H1 (cell line): ENCODE results near the gene DVL2. TPM values are rescaled to one million over a fixed set of nuclear protein-coding genes. Genes with fewer than 3 reads are reported as not detected.

Source experiments
- CBX5 ChIP-seq: fragments of 300-800, 300-1000 bp; sonication (generic); IDR thresholded peaks from 2 replicates; pipeline ENCODE4 v1.7.1; 2016; ENCODE audit warnings: antibody characterized with exemption, low read length, low read depth
- CBX8 ChIP-seq: fragments of 300-800, 300-1000 bp; sonication (generic); IDR thresholded peaks from 2 replicates; pipeline ENCODE4 v1.7.1; 2016; ENCODE audit warnings: low read depth, low read length, borderline replicate concordance
- CTBP2 ChIP-seq: IDR thresholded peaks from 2 replicates; pipeline ENCODE4 v1.7.0; 2011; ENCODE audit warnings: borderline replicate concordance, mild to moderate bottlenecking, moderate library complexity, mixed read lengths, low read length; ENCODE audit not compliant: insufficient read depth, insufficient read length
- GTF2F1 ChIP-seq: IDR thresholded peaks from 2 replicates; pipeline ENCODE4 v1.6.1; 2012; ENCODE audit warnings: low read depth, low read length, improper control_type of control experiment, borderline replicate concordance
- HDAC2 ChIP-seq, 2 experiments: fragments of 300-600 bp in 1 of 2; sonication (generic) in 1 of 2; IDR thresholded peaks; 2 replicates each; pipeline ENCODE4 v1.6.1; 2011 to 2012; ENCODE audit warnings: low read depth in 2 of 2, low read length in 2 of 2, mild to moderate bottlenecking in 2 of 2, moderate library complexity in 2 of 2, borderline replicate concordance in 1 of 2, inconsistent platforms in 1 of 2
- JUN ChIP-seq: IDR thresholded peaks from 2 replicates; pipeline ENCODE4 v1.6.1; 2011; ENCODE audit warnings: low read depth, mild to moderate bottlenecking, improper control_type of control experiment, low read length
- KDM1A ChIP-seq: fragments of 200-600, 300-600 bp; sonication (generic); IDR thresholded peaks from 2 replicates; pipeline ENCODE4 v1.7.1; 2016; ENCODE audit warnings: mild to moderate bottlenecking, low read length, borderline replicate concordance
- KDM4A ChIP-seq: IDR thresholded peaks from one replicate; pipeline ENCODE4 v1.7.1; 2012; ENCODE audit warnings: low read depth, mild to moderate bottlenecking, moderate library complexity, low read length, inconsistent platforms; ENCODE audit not compliant: severe bottlenecking
- MAFK ChIP-seq: IDR thresholded peaks from 2 replicates; pipeline ENCODE4 v1.6.1; 2012; ENCODE audit warnings: low read depth, mild to moderate bottlenecking, improper control_type of control experiment, low read length
- NRF1 ChIP-seq: IDR thresholded peaks from 2 replicates; pipeline ENCODE4 v1.6.1; 2011; ENCODE audit warnings: mild to moderate bottlenecking, low read depth, low read length, improper control_type of control experiment
- POLR2A ChIP-seq, 2 experiments: IDR thresholded peaks; 1 replicate in 1 of 2; 2 replicates in 1 of 2; pipeline ENCODE4 v1.6.1; 2011; ENCODE audit warnings: low read depth in 2 of 2, low read length in 2 of 2, mild to moderate bottlenecking in 2 of 2; ENCODE audit errors: control extremely low read depth in 1 of 2
- RBBP5 ChIP-seq: IDR thresholded peaks from 2 replicates; pipeline ENCODE4 v1.7.1; 2012; ENCODE audit warnings: low read depth, mild to moderate bottlenecking, inconsistent platforms, low read length, moderate library complexity, borderline replicate concordance
- SIN3A ChIP-seq, 2 experiments: IDR thresholded peaks in 1 of 2; conservative IDR thresholded peaks in 1 of 2; 2 replicates each; pipeline ENCODE4 v1.6.1; 2011 to 2012; ENCODE audit warnings: low read length in 2 of 2, improper control_type of control experiment in 1 of 2, low read depth in 1 of 2, mild to moderate bottlenecking in 1 of 2
- SIRT6 ChIP-seq: IDR thresholded peaks from one replicate; pipeline ENCODE4 v1.7.1; 2012; ENCODE audit warnings: low read length, inconsistent platforms
- SP2 ChIP-seq: IDR thresholded peaks from 2 replicates; pipeline ENCODE4 v1.6.1; 2012; ENCODE audit warnings: mild to moderate bottlenecking, low read length, inconsistent platforms
- SRF ChIP-seq: IDR thresholded peaks from 2 replicates; pipeline ENCODE4 v1.6.1; 2011; ENCODE audit warnings: mild to moderate bottlenecking, low read depth, low read length, moderate library complexity
- TAF7 ChIP-seq: optimal IDR thresholded peaks from 2 replicates; pipeline ENCODE3; 2011; ENCODE audit warnings: low read depth, mild to moderate bottlenecking, inconsistent platforms, low read length, moderate library complexity, borderline replicate concordance
- polyA plus RNA-seq, 7 experiments: library from polyadenylated mRNA; depleted of rRNA in 3 of 7; stranded (reverse) in 5 of 7; unstranded in 2 of 7; fragments of >200 nt in 5 of 7; fragments of 200-250 nt in 2 of 7; gene quantifications; 1 replicate in 5 of 7; 2 replicates in 1 of 7; 4 replicates in 1 of 7; pipeline versions ENCODE4 v1.2.1 to v1.2.3, GENCODE V29; 2011 to 2013; ENCODE audit warnings: missing spikeins in 2 of 7, mixed read lengths in 2 of 7
- total RNA-seq: library from RNA; stranded (reverse); fragmentation: NEBNext Ultra II Directional; extraction: Animal tissue kit (Norgen Biotek cat#: 25700); gene quantifications from 2 replicates; pipeline ENCODE4 v1.2.1, GENCODE V29; 2021
- TF ChIP-seq, protein P1 (sequence below): IDR thresholded peaks from 2 replicates; pipeline ENCODE4 v1.6.1; 2012; ENCODE audit warnings: inconsistent platforms
- TF ChIP-seq, protein P2 (sequence below): IDR thresholded peaks from 2 replicates; pipeline ENCODE4 v1.6.1; 2012; ENCODE audit warnings: inconsistent platforms

Gene DVL2
- total and polyA plus RNA-seq, 2 of the 8 experiments (the other 6 are each of a cell fraction or from before 2014, with no cell fraction given), result 19.0 to 59.6 TPM

DNA sequence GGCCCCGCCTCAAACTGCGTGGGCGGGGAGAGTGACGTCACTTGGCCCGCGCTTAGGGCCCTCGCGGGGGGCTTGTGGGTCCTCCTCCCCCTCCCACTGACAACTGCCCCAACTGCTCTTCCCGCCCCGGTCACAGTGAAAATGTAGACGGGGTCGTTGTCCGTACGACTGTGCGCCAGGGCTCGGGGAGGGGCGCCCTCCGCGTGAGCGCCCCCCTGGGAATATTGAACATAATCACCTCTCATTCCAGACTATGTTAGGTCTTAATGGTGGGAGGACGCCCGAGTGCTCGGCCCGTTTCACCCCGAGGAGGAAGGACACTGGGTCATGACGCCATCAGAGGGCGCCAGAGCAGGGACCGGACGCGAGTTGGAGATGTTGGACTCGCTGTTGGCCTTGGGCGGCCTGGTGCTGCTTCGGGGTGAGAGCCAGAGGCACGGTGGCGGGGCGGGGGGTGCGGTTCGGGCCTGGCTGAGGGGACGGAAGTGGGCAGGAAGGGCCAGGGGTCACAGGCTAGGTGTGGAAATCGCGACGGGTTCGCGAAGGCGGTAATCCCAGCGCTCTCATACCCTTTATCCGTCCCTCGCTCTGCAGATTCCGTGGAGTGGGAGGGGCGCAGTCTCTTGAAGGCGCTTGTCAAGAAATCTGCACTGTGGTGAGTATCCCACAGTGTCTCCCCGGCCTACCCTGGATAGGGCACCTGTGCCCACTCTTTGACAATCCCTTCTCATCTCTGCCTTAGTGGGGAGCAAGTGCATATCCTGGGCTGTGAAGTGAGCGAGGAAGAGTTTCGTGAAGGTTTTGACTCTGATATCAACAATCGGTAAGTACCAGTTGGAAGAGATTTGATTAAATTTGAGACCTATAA is 18.1 kb upstream of the DVL2 start, which contains the start of gene ELP5 (continued):
- TF ChIP-seq HDAC2 (IDR thresholded peaks at IDR 0.05; ENCODE audit: borderline replicate concordance in 1 of 2, low read depth in 2 of 2, low read length in 2 of 2) (0 out of 4 replicates have a peak, but pooled peaks of 1 of the 2 experiments have one; percentile 32), MAFK (no peak), POLR2A (IDR thresholded peaks at IDR 0.05; ENCODE audit: control extremely low read depth in 1 of 2, low read depth in 2 of 2, low read length in 2 of 2) (peak in 1 of 2 experiments; percentile 91; a peak in 2 of 3 replicates), KDM4A (peak; percentile 88), SP2 (no peak), SIRT6 (no peak), RBBP5 (peak; percentile 62; the same call in 1 of the 2 replicates), KDM1A (peak; percentile 22; the same call in 1 of the 2 replicates), NRF1 (no peak), CTBP2 (no peak), JUN (peak; percentile 74; the same call in 1 of the 2 replicates), CBX8 (no peak), CBX5 (no peak), GTF2F1 (no peak), TAF7 (peak; percentile 77), SIN3A (conservative IDR thresholded peaks at IDR 0.05 in 1 of 2, IDR thresholded peaks at IDR 0.05 in 1 of 2; ENCODE audit: low read depth in 1 of 2, low read length in 2 of 2) (peak; percentile 67 to 89; a peak in 1 of 4 replicates), SRF (0 out of 2 replicates have a peak, but pooled peaks have one; percentile 3)
- TF ChIP-seq, protein P1, sequence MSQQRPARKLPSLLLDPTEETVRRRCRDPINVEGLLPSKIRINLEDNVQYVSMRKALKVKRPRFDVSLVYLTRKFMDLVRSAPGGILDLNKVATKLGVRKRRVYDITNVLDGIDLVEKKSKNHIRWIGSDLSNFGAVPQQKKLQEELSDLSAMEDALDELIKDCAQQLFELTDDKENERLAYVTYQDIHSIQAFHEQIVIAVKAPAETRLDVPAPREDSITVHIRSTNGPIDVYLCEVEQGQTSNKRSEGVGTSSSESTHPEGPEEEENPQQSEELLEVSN, result no peak
- TF ChIP-seq, protein P2, sequence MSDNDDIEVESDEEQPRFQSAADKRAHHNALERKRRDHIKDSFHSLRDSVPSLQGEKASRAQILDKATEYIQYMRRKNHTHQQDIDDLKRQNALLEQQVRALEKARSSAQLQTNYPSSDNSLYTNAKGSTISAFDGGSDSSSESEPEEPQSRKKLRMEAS, result peak; percentile 77
